Mesodermal cell (in vitro differentiated cells): Measurements from ENCODE around the gene HNF1B.

Source experiments
- H3K27ac ChIP-seq: 2 replicates; pipeline ENCODE4 v1.7.0; 2013; ENCODE audit warnings: mild to moderate bottlenecking, low read depth, low read length, moderate library complexity; ENCODE audit not compliant: severe bottlenecking
- H3K36me3 ChIP-seq: 2 replicates; pipeline ENCODE4 v1.7.1; 2013; ENCODE audit warnings: mild to moderate bottlenecking, low read length, moderate library complexity; ENCODE audit not compliant: control insufficient read depth, insufficient read depth
- H3K4me1 ChIP-seq: one replicate; pipeline ENCODE4 v1.7.1; 2013; ENCODE audit warnings: mild to moderate bottlenecking, low read length; ENCODE audit not compliant: insufficient read depth, control insufficient read depth, poor library complexity, severe bottlenecking
- H3K4me3 ChIP-seq: 2 replicates; pipeline ENCODE4 v1.7.0; 2013; ENCODE audit warnings: low read length, control low read depth, mild to moderate bottlenecking; ENCODE audit not compliant: insufficient read depth, poor library complexity, severe bottlenecking; ENCODE audit errors: extremely low read depth
- H3K9me3 ChIP-seq: 2 replicates; pipeline ENCODE4 v1.7.1; 2013; ENCODE audit warnings: mild to moderate bottlenecking, low read length, moderate library complexity; ENCODE audit not compliant: control insufficient read depth
- WGBS, 2 experiments: methylation state at CpG; one replicate each; pipeline ENCODE4 v1.1.5; 2013; ENCODE audit warnings: missing lambda C conversion rate in 2 of 2; ENCODE audit not compliant: insufficient coverage in 2 of 2; 5-methylcytosine and 5-hydroxymethylcytosine counted together

HNF1B gene

GRCh38 chr17:37761059-37761458 is 16.2 kb upstream of the HNF1B start:
- no peaks in the 10 kb centered on the region for H3K36me3 ChIP-seq
- H3K9me3 ChIP-seq: no peaks in the 10 kb centered on the region
- no peak overlapping the region for H3K4me3 ChIP-seq
- no peaks in the 10 kb centered on the region for H3K4me1 ChIP-seq
- 100% methylated on average over 1 of the region's 7 CpGs for WGBS, 2 experiments
- no peak overlapping the region for H3K27ac ChIP-seq

- WGBS, 2 experiments: 90 to 92% methylated on average over 3 to 4 of the region's 5 CpGs
- Histone ChIP-seq H3K36me3 (no peaks in the 10 kb centered on the region), H3K9me3 (no peaks in the 10 kb centered on the region)
Observed at GRCh38 chr17:37759014-37759637, 14.3 kb upstream of the HNF1B start.

GRCh38 chr17:37756051-37756450 is 11.2 kb upstream of the HNF1B start:
- Histone ChIP-seq H3K9me3 (no peaks in the 10 kb centered on the region), H3K4me1 (peaks cover 12% of the 10 kb centered on the region), H3K27ac (no peak overlapping the region), H3K36me3 (no peaks in the 10 kb centered on the region), H3K4me3 (no peak overlapping the region)
- 88 to 100% methylated on average over 2 to 3 of the region's 3 CpGs for WGBS, 2 experiments

More at GRCh38 chr17:37759014-37759637, 14.3 kb upstream of the HNF1B start:
- no peaks in the 10 kb centered on the region for H3K4me1 ChIP-seq
- H3K27ac ChIP-seq: no peak overlapping the region
- no peak overlapping the region for H3K4me3 ChIP-seq

GRCh38 chr17:37755455-37755854 is 10.6 kb upstream of the HNF1B start:
- H3K4me3 ChIP-seq: no peak overlapping the region
- no peaks in the 10 kb centered on the region for H3K9me3 ChIP-seq
- H3K36me3 ChIP-seq: no peaks in the 10 kb centered on the region
- 83 to 95% methylated on average over 2 to 3 of the region's 4 CpGs for WGBS, 2 experiments
- H3K27ac ChIP-seq: no peak overlapping the region
- H3K4me1 ChIP-seq: peaks cover 12% of the 10 kb centered on the region

GRCh38 chr17:37754363-37754762 is 9.5 kb upstream of the HNF1B start:
- 88 to 100% methylated on average over 1 to 5 of the region's 5 CpGs for WGBS, 2 experiments
- H3K36me3 ChIP-seq: no peaks in the 10 kb centered on the region
- no peaks in the 10 kb centered on the region for H3K9me3 ChIP-seq
- H3K4me3 ChIP-seq: no peak overlapping the region
- peaks cover 12% of the 10 kb centered on the region for H3K4me1 ChIP-seq
- no peak overlapping the region for H3K27ac ChIP-seq

GRCh38 chr17:37752482-37752881 is 7.6 kb upstream of the HNF1B start:
- peaks cover 12% of the 10 kb centered on the region for H3K4me1 ChIP-seq
- H3K36me3 ChIP-seq: no peaks in the 10 kb centered on the region
- no peaks in the 10 kb centered on the region for H3K9me3 ChIP-seq
- H3K4me3 ChIP-seq: no peak overlapping the region
- H3K27ac ChIP-seq: no peak overlapping the region
- 87 to 98% methylated on average over 4 to 5 of the region's 5 CpGs for WGBS, 2 experiments

GRCh38 chr17:37750768-37751475 is 6.1 kb upstream of the HNF1B start:
- 86 to 94% methylated on average over 1 to 5 of the region's 10 CpGs for WGBS, 2 experiments

GRCh38 chr17:37750292-37750691 is 5.4 kb upstream of the HNF1B start:
- 80 to 100% methylated on average over 1 to 2 of the region's 5 CpGs for WGBS, 2 experiments
- Histone ChIP-seq H3K4me1 (peaks cover 12% of the 10 kb centered on the region), H3K4me3 (no peak overlapping the region), H3K27ac (no peak overlapping the region), H3K9me3 (no peaks in the 10 kb centered on the region), H3K36me3 (no peaks in the 10 kb centered on the region)

More at GRCh38 chr17:37750768-37751475, 6.1 kb upstream of the HNF1B start:
- H3K36me3 ChIP-seq: no peaks in the 10 kb centered on the region
- no peak overlapping the region for H3K27ac ChIP-seq
- no peaks in the 10 kb centered on the region for H3K9me3 ChIP-seq
- no peak overlapping the region for H3K4me3 ChIP-seq
- peaks cover 12% of the 10 kb centered on the region for H3K4me1 ChIP-seq

GRCh38 chr17:37747222-37747621 is 2.4 kb upstream of the HNF1B start:
- H3K9me3 ChIP-seq: no peaks in the 10 kb centered on the region
- H3K36me3 ChIP-seq: no peaks in the 10 kb centered on the region
- no CpG with 5 or more reads among the region's 2 CpGs for WGBS, 2 experiments
- no peak overlapping the region for H3K4me3 ChIP-seq
- no peak overlapping the region for H3K27ac ChIP-seq
- peaks cover 22% of the 10 kb centered on the region for H3K4me1 ChIP-seq

GRCh38 chr17:37746617-37747016 is 1.8 kb upstream of the HNF1B start:
- Histone ChIP-seq H3K4me3 (no peak overlapping the region), H3K9me3 (no peaks in the 10 kb centered on the region), H3K4me1 (peaks cover 23% of the 10 kb centered on the region), H3K27ac (no peak overlapping the region), H3K36me3 (no peaks in the 10 kb centered on the region)
- 73 to 85% methylated on average over 2 of the region's 2 CpGs for WGBS, 2 experiments

- H3K36me3 ChIP-seq: no peaks in the 10 kb centered on the region
- no peak overlapping the region for H3K4me3 ChIP-seq
- H3K9me3 ChIP-seq: no peaks in the 10 kb centered on the region
- no peak overlapping the region for H3K27ac ChIP-seq
- 44 to 46% methylated on average over 11 to 13 of the region's 20 CpGs for WGBS, 2 experiments
- H3K4me1 ChIP-seq: peaks cover 24% of the 10 kb centered on the region
Observed at GRCh38 chr17:37745801-37746426, 1.1 kb upstream of the HNF1B start.
